ENCODE results near the gene MAN1A1.

Gene MAN1A1

DNA sequence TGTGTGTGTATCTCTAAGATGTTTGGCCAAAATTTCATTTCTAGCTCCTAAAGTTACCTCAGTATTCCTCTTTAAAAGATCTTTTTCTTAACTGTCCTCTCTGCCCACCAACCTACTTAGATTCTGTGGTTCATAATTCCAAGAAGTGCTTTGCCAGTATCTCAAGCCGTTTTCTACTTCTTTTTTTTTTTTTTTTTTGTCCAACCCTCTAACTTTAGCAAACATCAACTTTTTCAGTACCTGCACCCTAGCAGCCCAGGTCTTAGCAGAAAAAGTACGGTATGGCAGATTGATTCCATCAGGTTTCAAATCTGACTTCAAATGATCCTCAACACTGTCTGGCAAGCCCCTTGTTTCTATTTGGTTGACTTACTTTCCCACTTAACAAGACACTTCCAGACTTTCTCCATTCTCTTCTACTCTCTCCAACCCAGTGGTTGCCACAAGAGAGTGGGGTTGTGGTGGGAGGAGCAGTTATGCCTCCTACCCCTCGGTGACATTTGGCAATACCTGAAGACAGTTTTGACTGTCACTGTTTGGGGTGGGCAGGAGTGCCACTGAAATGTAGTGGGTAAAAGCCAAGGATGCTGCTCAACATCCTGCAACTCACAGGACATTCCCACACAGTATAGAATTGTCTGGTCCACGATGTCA, 10.8 kb upstream of the MAN1A1 start:
- Histone ChIP-seq H3K27ac (replicated peaks) (no peak overlapping the region), H3K27me3 (ENCODE audit: insufficient read depth, poor library complexity, severe bottlenecking) (no peaks in the 10 kb centered on the region), H3K4me3 (replicated peaks; ENCODE audit: insufficient read depth, low read length) (no peak overlapping the region)
- DNase-seq (ENCODE audit: low read depth in 1 of 2, low spot score in 1 of 2): no peak
- TF ChIP-seq GABPA (IDR thresholded peaks at IDR 0.05; ENCODE audit: low read depth) (no peak), POLR2AphosphoS5 (IDR thresholded peaks at IDR 0.05; ENCODE audit: low read depth) (no peak), SPI1 (IDR thresholded peaks at IDR 0.05; ENCODE audit: borderline replicate concordance, low read depth) (no peak)
- TF ChIP-seq, protein P1, sequence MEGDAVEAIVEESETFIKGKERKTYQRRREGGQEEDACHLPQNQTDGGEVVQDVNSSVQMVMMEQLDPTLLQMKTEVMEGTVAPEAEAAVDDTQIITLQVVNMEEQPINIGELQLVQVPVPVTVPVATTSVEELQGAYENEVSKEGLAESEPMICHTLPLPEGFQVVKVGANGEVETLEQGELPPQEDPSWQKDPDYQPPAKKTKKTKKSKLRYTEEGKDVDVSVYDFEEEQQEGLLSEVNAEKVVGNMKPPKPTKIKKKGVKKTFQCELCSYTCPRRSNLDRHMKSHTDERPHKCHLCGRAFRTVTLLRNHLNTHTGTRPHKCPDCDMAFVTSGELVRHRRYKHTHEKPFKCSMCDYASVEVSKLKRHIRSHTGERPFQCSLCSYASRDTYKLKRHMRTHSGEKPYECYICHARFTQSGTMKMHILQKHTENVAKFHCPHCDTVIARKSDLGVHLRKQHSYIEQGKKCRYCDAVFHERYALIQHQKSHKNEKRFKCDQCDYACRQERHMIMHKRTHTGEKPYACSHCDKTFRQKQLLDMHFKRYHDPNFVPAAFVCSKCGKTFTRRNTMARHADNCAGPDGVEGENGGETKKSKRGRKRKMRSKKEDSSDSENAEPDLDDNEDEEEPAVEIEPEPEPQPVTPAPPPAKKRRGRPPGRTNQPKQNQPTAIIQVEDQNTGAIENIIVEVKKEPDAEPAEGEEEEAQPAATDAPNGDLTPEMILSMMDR (IDR thresholded peaks at IDR 0.05; ENCODE audit: insufficient read depth, low read length): no peak
- TF ChIP-seq, protein P2, sequence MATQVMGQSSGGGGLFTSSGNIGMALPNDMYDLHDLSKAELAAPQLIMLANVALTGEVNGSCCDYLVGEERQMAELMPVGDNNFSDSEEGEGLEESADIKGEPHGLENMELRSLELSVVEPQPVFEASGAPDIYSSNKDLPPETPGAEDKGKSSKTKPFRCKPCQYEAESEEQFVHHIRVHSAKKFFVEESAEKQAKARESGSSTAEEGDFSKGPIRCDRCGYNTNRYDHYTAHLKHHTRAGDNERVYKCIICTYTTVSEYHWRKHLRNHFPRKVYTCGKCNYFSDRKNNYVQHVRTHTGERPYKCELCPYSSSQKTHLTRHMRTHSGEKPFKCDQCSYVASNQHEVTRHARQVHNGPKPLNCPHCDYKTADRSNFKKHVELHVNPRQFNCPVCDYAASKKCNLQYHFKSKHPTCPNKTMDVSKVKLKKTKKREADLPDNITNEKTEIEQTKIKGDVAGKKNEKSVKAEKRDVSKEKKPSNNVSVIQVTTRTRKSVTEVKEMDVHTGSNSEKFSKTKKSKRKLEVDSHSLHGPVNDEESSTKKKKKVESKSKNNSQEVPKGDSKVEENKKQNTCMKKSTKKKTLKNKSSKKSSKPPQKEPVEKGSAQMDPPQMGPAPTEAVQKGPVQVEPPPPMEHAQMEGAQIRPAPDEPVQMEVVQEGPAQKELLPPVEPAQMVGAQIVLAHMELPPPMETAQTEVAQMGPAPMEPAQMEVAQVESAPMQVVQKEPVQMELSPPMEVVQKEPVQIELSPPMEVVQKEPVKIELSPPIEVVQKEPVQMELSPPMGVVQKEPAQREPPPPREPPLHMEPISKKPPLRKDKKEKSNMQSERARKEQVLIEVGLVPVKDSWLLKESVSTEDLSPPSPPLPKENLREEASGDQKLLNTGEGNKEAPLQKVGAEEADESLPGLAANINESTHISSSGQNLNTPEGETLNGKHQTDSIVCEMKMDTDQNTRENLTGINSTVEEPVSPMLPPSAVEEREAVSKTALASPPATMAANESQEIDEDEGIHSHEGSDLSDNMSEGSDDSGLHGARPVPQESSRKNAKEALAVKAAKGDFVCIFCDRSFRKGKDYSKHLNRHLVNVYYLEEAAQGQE (IDR thresholded peaks at IDR 0.05; ENCODE audit: insufficient replicate concordance, low read depth): no peak

DNA sequence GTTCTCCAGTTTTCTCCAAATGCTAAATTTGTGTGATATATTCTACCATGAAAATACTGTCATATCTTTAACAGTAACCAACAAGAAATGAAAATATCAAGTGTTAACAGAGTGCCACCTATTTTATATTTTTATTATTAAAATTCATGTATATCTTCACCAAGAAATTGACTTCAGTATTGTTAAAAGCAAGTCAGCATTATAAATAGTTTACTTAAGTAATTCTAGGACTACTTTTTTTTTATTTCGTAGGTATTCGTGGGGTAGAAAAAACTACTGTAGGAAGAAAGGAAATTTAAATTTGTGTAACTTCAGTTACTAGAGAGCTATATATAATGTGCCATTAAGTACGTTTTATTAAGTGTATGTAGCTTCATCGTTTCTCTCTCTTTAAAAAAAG, 6.3 kb upstream of the MAN1A1 start:
- TF ChIP-seq, protein P2 (IDR thresholded peaks at IDR 0.05; ENCODE audit: insufficient replicate concordance, low read depth): no peak
- TF ChIP-seq GABPA (IDR thresholded peaks at IDR 0.05; ENCODE audit: low read depth): no peak
- TF ChIP-seq, protein P1 (IDR thresholded peaks at IDR 0.05; ENCODE audit: insufficient read depth, low read length): no peak
- no peak for TF ChIP-seq SPI1 (IDR thresholded peaks at IDR 0.05; ENCODE audit: borderline replicate concordance, low read depth)
- TF ChIP-seq POLR2AphosphoS5 (IDR thresholded peaks at IDR 0.05; ENCODE audit: low read depth): no peak
- DNase-seq (ENCODE audit: low read depth in 1 of 2, low spot score in 1 of 2): no peak
- Histone ChIP-seq H3K4me3 (replicated peaks; ENCODE audit: insufficient read depth, low read length) (no peak overlapping the region), H3K27me3 (ENCODE audit: insufficient read depth, poor library complexity, severe bottlenecking) (peaks cover 15% of the 10 kb centered on the region), H3K27ac (replicated peaks) (no peak overlapping the region)

DNA sequence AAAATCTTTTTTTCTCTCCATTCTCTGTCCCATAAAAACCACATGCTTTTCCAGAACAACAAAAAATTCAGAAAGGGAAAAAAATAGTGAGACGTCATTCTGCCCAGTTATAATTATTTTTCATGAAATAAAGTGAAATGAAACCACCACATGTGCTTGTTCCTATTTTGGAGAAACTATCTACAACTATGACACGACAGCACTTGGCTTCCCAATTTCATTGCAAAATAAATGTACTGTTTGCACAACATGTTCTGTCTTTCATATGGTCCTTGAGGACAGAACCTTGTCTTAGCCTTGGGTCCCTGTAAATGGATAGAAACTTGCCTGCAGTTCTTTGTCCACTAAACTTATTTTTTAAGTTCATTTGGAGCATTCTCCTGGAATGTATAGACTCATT, 5.6 kb upstream of the MAN1A1 start:
- no peak overlapping the region for H3K4me3 ChIP-seq (replicated peaks; ENCODE audit: insufficient read depth, low read length)
- TF ChIP-seq GABPA (IDR thresholded peaks at IDR 0.05; ENCODE audit: low read depth) (no peak), SPI1 (IDR thresholded peaks at IDR 0.05; ENCODE audit: borderline replicate concordance, low read depth) (no peak), POLR2AphosphoS5 (IDR thresholded peaks at IDR 0.05; ENCODE audit: low read depth) (no peak)
- TF ChIP-seq, protein P1 (IDR thresholded peaks at IDR 0.05; ENCODE audit: insufficient read depth, low read length): no peak
- TF ChIP-seq, protein P2 (IDR thresholded peaks at IDR 0.05; ENCODE audit: insufficient replicate concordance, low read depth): no peak
- DNase-seq (ENCODE audit: low read depth in 1 of 2, low spot score in 1 of 2): peak in 1 of 2 experiments; percentile 6
- peaks cover 20% of the 10 kb centered on the region for H3K27me3 ChIP-seq (ENCODE audit: insufficient read depth, poor library complexity, severe bottlenecking)
- H3K27ac ChIP-seq (replicated peaks): no peak overlapping the region

Measured in HL-60 (cell line).